Ascending aorta (tissue), 2 donors: Measurements from ENCODE around the gene OLFML2B. TPM values are rescaled to one million over a fixed set of nuclear protein-coding genes. Genes with fewer than 3 reads are reported as not detected.

Experiments used
- DNase-seq, 2 donors: peaks; one replicate each; pipeline ENCODE4 v3.0.0-alpha.2; 2019; ENCODE audit warnings: low spot score in 2 of 2
- H3K27ac ChIP-seq, 2 donors: fragments of 200-600 bp; sonication (generic); one replicate each; pipeline ENCODE4 v1.5.1; 2016 to 2017; ENCODE audit warnings: mild to moderate bottlenecking in 1 of 2
- H3K27me3 ChIP-seq: fragments of 200-600 bp; sonication (generic); one replicate; pipeline ENCODE4 v1.5.1; 2017
- H3K36me3 ChIP-seq, 2 donors: fragments of 200-600 bp; sonication (generic); one replicate each; pipeline ENCODE4 v1.5.1; 2016
- H3K4me1 ChIP-seq, 2 donors: fragments of 200-600 bp; sonication (generic); one replicate each; pipeline ENCODE4 v1.5.1; 2016 to 2017; ENCODE audit warnings: mild to moderate bottlenecking in 1 of 2
- H3K4me3 ChIP-seq, 2 donors: fragments of 200-600 bp; sonication (generic); one replicate each; pipeline ENCODE4 v1.5.1; 2016 to 2017; ENCODE audit warnings: mild to moderate bottlenecking in 1 of 2
- H3K9me3 ChIP-seq, 2 donors: fragments of 200-600 bp; sonication (generic); one replicate each; pipeline ENCODE4 v1.5.1; 2016
- intact Hi-C: fragments of 100-400 bp; cut with DNase I; formaldehyde crosslinking; loops from one replicate; pipeline ENCODE4 v1.15.1; 2023
- total RNA-seq: library from RNA; depleted of rRNA; stranded (reverse); fragments of >200 nt; gene quantifications from one replicate; pipeline ENCODE4 v1.1.0, GENCODE V29; 2016
- TF ChIP-seq, protein P1 (sequence below), 3 experiments: fragments of 200-600 bp in 2 of 3; fragments of 450-650 bp in 1 of 3; sonication (generic) in 2 of 3; IDR thresholded peaks; one replicate each; pipeline ENCODE4 v1.5.1; 2016 to 2019; ENCODE audit warnings: antibody characterized with exemption in 3 of 3, mild to moderate bottlenecking in 1 of 3, moderate library complexity in 1 of 3

OLFML2B gene
- total RNA-seq, 1 donor from 2014 or later: 79.7 TPM

GRCh38 chr1:161940866-161941591 is 82.6 kb downstream of the OLFML2B start:
- Histone ChIP-seq H3K27ac (no peak overlapping the region), H3K27me3 (no peaks in the 10 kb centered on the region), H3K4me3 (no peak overlapping the region), H3K4me1 (no peaks in the 10 kb centered on the region), H3K9me3 (no peaks in the 10 kb centered on the region), H3K36me3 (no peaks in the 10 kb centered on the region)
- intact Hi-C loops: no loop called here
- no peak for DNase-seq
- TF ChIP-seq, protein P1, sequence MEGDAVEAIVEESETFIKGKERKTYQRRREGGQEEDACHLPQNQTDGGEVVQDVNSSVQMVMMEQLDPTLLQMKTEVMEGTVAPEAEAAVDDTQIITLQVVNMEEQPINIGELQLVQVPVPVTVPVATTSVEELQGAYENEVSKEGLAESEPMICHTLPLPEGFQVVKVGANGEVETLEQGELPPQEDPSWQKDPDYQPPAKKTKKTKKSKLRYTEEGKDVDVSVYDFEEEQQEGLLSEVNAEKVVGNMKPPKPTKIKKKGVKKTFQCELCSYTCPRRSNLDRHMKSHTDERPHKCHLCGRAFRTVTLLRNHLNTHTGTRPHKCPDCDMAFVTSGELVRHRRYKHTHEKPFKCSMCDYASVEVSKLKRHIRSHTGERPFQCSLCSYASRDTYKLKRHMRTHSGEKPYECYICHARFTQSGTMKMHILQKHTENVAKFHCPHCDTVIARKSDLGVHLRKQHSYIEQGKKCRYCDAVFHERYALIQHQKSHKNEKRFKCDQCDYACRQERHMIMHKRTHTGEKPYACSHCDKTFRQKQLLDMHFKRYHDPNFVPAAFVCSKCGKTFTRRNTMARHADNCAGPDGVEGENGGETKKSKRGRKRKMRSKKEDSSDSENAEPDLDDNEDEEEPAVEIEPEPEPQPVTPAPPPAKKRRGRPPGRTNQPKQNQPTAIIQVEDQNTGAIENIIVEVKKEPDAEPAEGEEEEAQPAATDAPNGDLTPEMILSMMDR (IDR thresholded peaks at IDR 0.05): no peak

GRCh38 chr1:161936786-161937185 is 86.9 kb downstream of the OLFML2B start:
- H3K27ac ChIP-seq: no peak overlapping the region
- peaks cover 0 to 3% of the 10 kb centered on the region in 2 donors for H3K4me1 ChIP-seq
- no peak overlapping the region for H3K4me3 ChIP-seq
- no peak for DNase-seq
- no peaks in the 10 kb centered on the region for H3K36me3 ChIP-seq
- intact Hi-C loops: no loop called here
- TF ChIP-seq, protein P1 (IDR thresholded peaks at IDR 0.05): no peak
- H3K9me3 ChIP-seq: no peaks in the 10 kb centered on the region
- H3K27me3 ChIP-seq: no peaks in the 10 kb centered on the region

- H3K4me3 ChIP-seq: no peak overlapping the region
- intact Hi-C loops: no loop called here
- no peak for DNase-seq
- peaks cover 0 to 10% of the 10 kb centered on the region in 2 donors for H3K4me1 ChIP-seq
- H3K27ac ChIP-seq: no peak overlapping the region
- no peaks in the 10 kb centered on the region for H3K9me3 ChIP-seq
- H3K27me3 ChIP-seq: no peaks in the 10 kb centered on the region
- TF ChIP-seq, protein P1 (IDR thresholded peaks at IDR 0.05): no peak
- no peaks in the 10 kb centered on the region for H3K36me3 ChIP-seq
Measured at GRCh38 chr1:161935264-161935663, 88.4 kb downstream of the OLFML2B start.

GRCh38 chr1:161933592-161934588 is 89.8 kb downstream of the OLFML2B start:
- Histone ChIP-seq H3K36me3 (no peaks in the 10 kb centered on the region), H3K4me3 (no peak overlapping the region), H3K27me3 (no peaks in the 10 kb centered on the region), H3K9me3 (no peaks in the 10 kb centered on the region), H3K4me1 (peaks cover 9 to 18% of the 10 kb centered on the region in 2 donors), H3K27ac (no peak overlapping the region)
- TF ChIP-seq, protein P1 (IDR thresholded peaks at IDR 0.05): no peak
- intact Hi-C loops: no loop called here
- DNase-seq: no peak

Other genes with a start within 250 kb of the OLFML2B start
- gene NOS1AP, start 45.8 kb upstream of the OLFML2B start, total RNA-seq: 5.0 TPM